GM20000 (cell line): ENCODE measurements around the gene PLA2G4B.

Experiments
- DNase-seq: peaks from one replicate; pipeline ENCODE4 v3.0.0; 2012; ENCODE audit warnings: low spot score
- TF ChIP-seq, protein P1 (sequence below): IDR thresholded peaks from 2 replicates; pipeline ENCODE4 v1.5.1; 2012; ENCODE audit warnings: mild to moderate bottlenecking, control low read depth; ENCODE audit errors: extremely low read depth, missing control alignments

Gene PLA2G4B

GRCh38 chr15:41873711-41874110 is 35.1 kb downstream of the PLA2G4B start:
- TF ChIP-seq, protein P1, sequence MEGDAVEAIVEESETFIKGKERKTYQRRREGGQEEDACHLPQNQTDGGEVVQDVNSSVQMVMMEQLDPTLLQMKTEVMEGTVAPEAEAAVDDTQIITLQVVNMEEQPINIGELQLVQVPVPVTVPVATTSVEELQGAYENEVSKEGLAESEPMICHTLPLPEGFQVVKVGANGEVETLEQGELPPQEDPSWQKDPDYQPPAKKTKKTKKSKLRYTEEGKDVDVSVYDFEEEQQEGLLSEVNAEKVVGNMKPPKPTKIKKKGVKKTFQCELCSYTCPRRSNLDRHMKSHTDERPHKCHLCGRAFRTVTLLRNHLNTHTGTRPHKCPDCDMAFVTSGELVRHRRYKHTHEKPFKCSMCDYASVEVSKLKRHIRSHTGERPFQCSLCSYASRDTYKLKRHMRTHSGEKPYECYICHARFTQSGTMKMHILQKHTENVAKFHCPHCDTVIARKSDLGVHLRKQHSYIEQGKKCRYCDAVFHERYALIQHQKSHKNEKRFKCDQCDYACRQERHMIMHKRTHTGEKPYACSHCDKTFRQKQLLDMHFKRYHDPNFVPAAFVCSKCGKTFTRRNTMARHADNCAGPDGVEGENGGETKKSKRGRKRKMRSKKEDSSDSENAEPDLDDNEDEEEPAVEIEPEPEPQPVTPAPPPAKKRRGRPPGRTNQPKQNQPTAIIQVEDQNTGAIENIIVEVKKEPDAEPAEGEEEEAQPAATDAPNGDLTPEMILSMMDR, result no peak
- DNase-seq, result no peak

DNA sequence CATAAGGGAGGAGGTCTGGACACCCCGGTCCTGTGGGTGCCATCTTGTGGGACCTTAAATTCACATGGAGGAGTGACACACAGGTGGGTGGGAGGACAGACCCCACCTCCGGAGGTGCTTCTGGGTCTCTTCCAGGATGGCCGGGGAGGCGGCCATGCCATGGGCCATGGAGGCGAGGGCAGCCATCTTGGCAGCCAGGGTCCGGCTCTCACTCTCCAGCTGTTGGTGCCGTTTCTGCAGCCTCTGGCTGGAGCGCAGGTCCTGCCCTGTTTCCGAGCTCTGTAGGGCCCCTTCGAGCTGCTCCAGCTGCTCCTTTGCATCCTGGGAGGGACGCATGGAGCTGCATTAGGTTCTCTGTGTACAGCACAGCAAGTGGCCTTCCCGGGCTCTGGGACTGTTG is 36.1 kb downstream of the PLA2G4B start:
- TF ChIP-seq, protein P1, result no peak
- no peak for DNase-seq

DNA sequence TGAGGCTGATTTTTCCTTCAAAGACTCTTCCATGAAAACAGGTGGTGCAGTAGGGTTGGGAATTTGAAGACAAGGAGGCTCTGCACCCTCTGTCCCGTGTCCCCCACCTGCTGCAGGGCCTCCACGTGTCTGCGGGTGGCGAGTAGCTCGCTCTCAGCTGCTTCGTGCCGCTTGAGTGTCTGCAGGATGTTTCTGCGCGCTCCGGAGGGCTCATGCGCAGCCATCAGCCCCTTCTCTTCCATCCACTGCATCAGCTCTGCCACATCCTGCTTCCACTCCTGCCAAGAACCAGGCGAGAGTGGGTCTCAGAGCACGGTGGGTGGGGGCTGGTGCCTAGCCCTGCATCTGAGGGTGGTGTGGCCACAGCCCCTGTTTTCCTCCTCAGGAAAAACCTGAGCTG is 37.4 kb downstream of the PLA2G4B start:
- TF ChIP-seq, protein P1, result no peak
- DNase-seq, result no peak

GRCh38 chr15:41876689-41877088 is 38.0 kb downstream of the PLA2G4B start:
- no peak for DNase-seq
- TF ChIP-seq, protein P1, result no peak

GRCh38 chr15:41877631-41878354 is 39.1 kb downstream of the PLA2G4B start:
- DNase-seq, result no peak
- TF ChIP-seq, protein P1, result no peak

DNA sequence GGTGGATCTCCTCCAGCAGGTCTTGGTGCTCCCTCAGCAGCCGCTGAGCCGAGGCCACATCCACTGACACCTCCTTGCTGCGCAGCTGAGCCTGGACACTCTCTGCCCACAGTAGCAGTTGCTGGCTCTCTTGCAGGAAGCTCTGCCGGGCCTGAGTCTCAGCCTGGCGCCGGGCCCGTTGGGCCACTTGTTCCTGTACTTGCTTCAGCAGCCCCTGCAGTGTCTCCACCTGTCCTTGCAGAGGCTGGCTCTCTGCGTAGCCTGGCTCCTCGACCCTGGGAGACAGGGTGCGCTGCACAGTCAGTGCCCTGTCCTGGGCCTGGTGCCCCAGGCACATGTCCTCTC is 39.7 kb downstream of the PLA2G4B start:
- no peak for DNase-seq
- TF ChIP-seq, protein P1, result no peak

GRCh38 chr15:41879321-41879845 is 40.7 kb downstream of the PLA2G4B start:
- TF ChIP-seq, protein P1, result no peak
- no peak for DNase-seq
